ENCODE data around the gene LRRC8E. TPM values are rescaled to one million over a fixed set of nuclear protein-coding genes. Genes with fewer than 3 reads are reported as not detected.
A peak's percentile ranks its signal among the peaks of the same experiment; 100 is the strongest.

LRRC8E gene
- total and polyA plus RNA-seq, 2 experiments from 2014 or later: 3.3 to 4.5 TPM

DNA sequence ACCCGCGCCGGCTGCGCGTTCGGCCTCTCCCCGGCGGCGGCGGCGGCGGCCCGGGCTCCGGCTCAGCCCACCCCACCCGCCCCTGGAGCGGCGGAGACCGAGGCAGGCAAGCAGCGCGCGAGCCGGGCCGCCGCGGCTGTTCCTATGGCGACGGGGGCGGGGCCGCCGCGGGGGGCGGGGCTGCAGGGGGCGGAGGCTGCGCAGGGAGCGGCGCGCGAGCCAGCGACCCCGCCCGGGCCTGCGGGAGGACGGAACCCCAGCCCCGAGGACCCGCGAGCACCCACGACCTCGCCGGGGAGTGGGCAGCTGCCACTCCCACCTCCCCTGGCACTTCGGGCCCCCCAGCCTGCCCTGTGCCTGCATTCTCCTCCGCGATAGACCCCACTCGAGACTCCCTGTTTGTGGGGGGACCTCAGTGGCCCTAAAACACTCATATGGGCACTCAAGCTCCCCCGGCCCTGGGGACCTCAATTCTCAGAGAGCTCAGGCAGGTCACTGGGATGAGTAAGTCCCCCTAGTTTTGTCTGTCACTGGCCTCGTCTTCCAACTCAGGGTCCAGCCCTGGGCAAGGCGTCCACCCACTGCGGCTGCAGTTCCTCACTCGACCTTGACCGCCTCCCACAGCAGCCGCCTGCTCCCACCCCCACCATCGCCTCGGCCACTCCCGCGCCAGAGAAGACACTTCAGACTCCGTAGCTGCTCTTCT is 37.9 kb downstream of the LRRC8E start, which contains the start of gene CTXN1:
Gene CTXN1, minus strand, starts transcription at position 115 of the 706 bp plus-strand sequence. CDS start 597 bp downstream, outside the sequence.
- H2AFZ ChIP-seq: peak within 1 kb of the TSS; percentile 20
- H3K4me1 ChIP-seq (ENCODE audit: insufficient read depth): peaks cover 32% of the 10 kb centered on the region
- H3K36me3 ChIP-seq (replicated peaks; ENCODE audit: insufficient read depth, low read depth): no peaks in the 10 kb centered on the region
- peak; percentile 87 for DNase-seq (ENCODE audit: low spot score)
- WGBS (ENCODE audit: low lambda C conversion rate, missing lambda C conversion rate): 20% methylated on average over 16 of the region's 65 CpGs
- H3K79me2 ChIP-seq: no peaks in the 10 kb centered on the region
- H3K9me2 ChIP-seq (replicated peaks; ENCODE audit: insufficient read depth): no peaks in the 10 kb centered on the region
- no peaks in the 10 kb centered on the region for H3K9me3 ChIP-seq (ENCODE audit: low read depth)
- no peaks in the 10 kb centered on the region for H3K27me3 ChIP-seq
- TF ChIP-seq EZH2 (IDR thresholded peaks at IDR 0.05; ENCODE audit: borderline replicate concordance): no peak
- no peak for TF ChIP-seq CTCF (IDR thresholded peaks at IDR 0.05; ENCODE audit: poor library complexity)
- no peak for TF ChIP-seq EZH2phosphoT487 (IDR thresholded peaks at IDR 0.05; ENCODE audit: low read depth, severe bottlenecking, unreplicated experiment)
- peak within 1 kb of the TSS; percentile 98 for H3K4me2 ChIP-seq
- no peak within 1 kb of the TSS for H3K27ac ChIP-seq
- H4K20me1 ChIP-seq (ENCODE audit: insufficient read depth, poor library complexity, severe bottlenecking): no peaks in the 10 kb centered on the region
- H3K4me3 ChIP-seq: peak within 1 kb of the TSS; percentile 61

GRCh38 chr19:7926727-7927604 is 38.7 kb downstream of the LRRC8E start:
- H3K4me3 ChIP-seq: no peak overlapping the region

GRCh38 chr19:7927605-7928333 is 39.5 kb downstream of the LRRC8E start:
- H3K36me3 ChIP-seq (replicated peaks; ENCODE audit: insufficient read depth, low read depth): no peaks in the 10 kb centered on the region
- H3K27ac ChIP-seq: peak overlapping the region; percentile 62
- WGBS (ENCODE audit: low lambda C conversion rate, missing lambda C conversion rate): 95% methylated on average over 23 of the region's 23 CpGs
- no peak overlapping the region for H3K4me2 ChIP-seq
- H3K4me1 ChIP-seq (ENCODE audit: insufficient read depth): peaks cover 28% of the 10 kb centered on the region
- H2AFZ ChIP-seq: no peak overlapping the region
- H3K4me3 ChIP-seq: no peak overlapping the region
- no peaks in the 10 kb centered on the region for H4K20me1 ChIP-seq (ENCODE audit: insufficient read depth, poor library complexity, severe bottlenecking)
- no peaks in the 10 kb centered on the region for H3K9me2 ChIP-seq (replicated peaks; ENCODE audit: insufficient read depth)
- H3K27me3 ChIP-seq: no peaks in the 10 kb centered on the region
- no peak for DNase-seq (ENCODE audit: low spot score)
- no peaks in the 10 kb centered on the region for H3K9me3 ChIP-seq (ENCODE audit: low read depth)
- TF ChIP-seq EZH2 (IDR thresholded peaks at IDR 0.05; ENCODE audit: borderline replicate concordance): no peak
- H3K79me2 ChIP-seq: no peaks in the 10 kb centered on the region

More at GRCh38 chr19:7926727-7927604, 38.7 kb downstream of the LRRC8E start:
- Histone ChIP-seq H3K4me2 (peak overlapping the region; percentile 98), H3K27ac (no peak overlapping the region), H3K79me2 (no peaks in the 10 kb centered on the region), H3K9me3 (ENCODE audit: low read depth) (no peaks in the 10 kb centered on the region), H3K4me1 (ENCODE audit: insufficient read depth) (peaks cover 28% of the 10 kb centered on the region), H3K9me2 (replicated peaks; ENCODE audit: insufficient read depth) (no peaks in the 10 kb centered on the region), H4K20me1 (ENCODE audit: insufficient read depth, poor library complexity, severe bottlenecking) (no peaks in the 10 kb centered on the region), H3K27me3 (no peaks in the 10 kb centered on the region), H3K36me3 (replicated peaks; ENCODE audit: insufficient read depth, low read depth) (no peaks in the 10 kb centered on the region), H2AFZ (no peak overlapping the region)
- WGBS (ENCODE audit: low lambda C conversion rate, missing lambda C conversion rate): 92% methylated on average over 31 of the region's 32 CpGs
- TF ChIP-seq EZH2phosphoT487 (IDR thresholded peaks at IDR 0.05; ENCODE audit: low read depth, severe bottlenecking, unreplicated experiment): no peak
- no peak for DNase-seq (ENCODE audit: low spot score)

GRCh38 chr19:7928334-7928706 is 40.0 kb downstream of the LRRC8E start:
- Histone ChIP-seq H3K4me3 (no peak overlapping the region), H3K79me2 (no peaks in the 10 kb centered on the region), H4K20me1 (ENCODE audit: insufficient read depth, poor library complexity, severe bottlenecking) (no peaks in the 10 kb centered on the region), H3K4me1 (ENCODE audit: insufficient read depth) (peaks cover 28% of the 10 kb centered on the region), H3K9me2 (replicated peaks; ENCODE audit: insufficient read depth) (no peaks in the 10 kb centered on the region), H3K4me2 (no peak overlapping the region), H3K36me3 (replicated peaks; ENCODE audit: insufficient read depth, low read depth) (no peaks in the 10 kb centered on the region), H3K27me3 (no peaks in the 10 kb centered on the region), H3K9me3 (ENCODE audit: low read depth) (no peaks in the 10 kb centered on the region), H2AFZ (no peak overlapping the region), H3K27ac (peak overlapping the region; percentile 62)
- WGBS (ENCODE audit: low lambda C conversion rate, missing lambda C conversion rate): 77% methylated on average over 9 of the region's 9 CpGs
- no peak for DNase-seq (ENCODE audit: low spot score)
- no peak for TF ChIP-seq EZH2 (IDR thresholded peaks at IDR 0.05; ENCODE audit: borderline replicate concordance)
- no peak for TF ChIP-seq EZH2phosphoT487 (IDR thresholded peaks at IDR 0.05; ENCODE audit: low read depth, severe bottlenecking, unreplicated experiment)
- TF ChIP-seq CTCF (IDR thresholded peaks at IDR 0.05; ENCODE audit: poor library complexity): no peak
